ENCODE measurements around the gene CRYGN.

CRYGN gene

DNA sequence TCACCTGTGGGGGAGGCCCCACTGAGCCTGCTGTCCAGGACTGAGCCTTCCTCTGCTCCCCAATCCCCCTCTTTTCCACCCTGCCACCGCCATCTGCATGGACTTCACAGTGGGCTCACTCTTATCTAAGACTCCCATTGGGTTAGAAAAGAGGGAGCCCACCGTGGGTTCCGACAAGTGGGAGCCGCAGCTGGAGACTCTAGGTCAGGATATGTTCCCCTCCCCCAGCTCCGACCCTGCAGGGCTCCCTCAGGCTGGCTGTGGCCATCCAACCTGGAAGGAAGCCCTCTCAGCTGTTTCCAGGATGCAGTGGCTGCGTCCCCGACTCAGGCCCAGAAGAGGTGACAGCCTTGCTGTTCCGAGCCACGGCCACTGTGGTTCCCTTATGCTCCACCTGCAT is 34.9 kb downstream of the CRYGN start:
- DNase-seq = no peak

GRCh38 chr7:151404216-151405011 is 35.5 kb downstream of the CRYGN start:
- DNase-seq = no peak

- DNase-seq = no peak
Observed at GRCh38 chr7:151403764-151404163, 36.2 kb downstream of the CRYGN start.

DNA sequence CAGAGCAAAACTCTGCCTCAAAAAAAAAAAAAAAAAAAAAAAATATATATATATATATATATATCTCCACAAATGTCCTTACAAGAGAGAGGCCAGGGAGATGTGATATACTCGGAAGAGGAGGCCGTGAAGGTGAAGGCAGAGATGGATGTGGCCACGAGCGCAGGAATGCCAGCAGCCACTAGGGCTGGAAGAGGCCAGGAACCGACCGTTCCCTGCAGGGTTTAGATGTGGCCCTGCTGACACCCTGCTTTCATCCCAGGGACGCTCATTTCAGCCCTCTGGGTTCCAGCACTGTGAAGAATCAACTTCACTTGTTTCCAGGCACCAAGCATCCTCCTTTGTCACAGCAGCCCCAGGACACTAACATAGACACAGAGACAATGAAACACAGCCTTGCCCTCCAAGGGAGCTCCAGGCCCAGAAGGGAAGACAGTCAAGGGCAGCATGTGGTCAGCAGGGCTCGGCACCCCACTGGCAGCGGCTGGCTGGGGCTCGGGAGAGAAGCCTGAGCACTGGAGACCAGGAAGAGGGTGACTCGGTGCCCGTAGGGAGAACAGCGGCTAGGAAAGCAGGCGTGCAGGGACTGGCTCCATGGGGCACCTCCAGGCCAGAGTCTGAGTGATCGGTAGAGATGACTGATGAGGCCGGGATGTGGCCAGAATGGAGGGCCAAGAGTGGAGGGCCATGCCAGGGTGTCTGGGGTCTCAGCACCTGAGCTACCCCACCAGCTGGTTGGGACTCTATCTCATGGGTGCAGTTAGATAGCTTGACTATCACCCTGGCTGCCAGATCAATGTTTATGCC is 37.7 kb downstream of the CRYGN start:
- no peak for DNase-seq

- no peak for DNase-seq
Observed at GRCh38 chr7:151400626-151401315, 39.2 kb downstream of the CRYGN start.

- DNase-seq = no peak
Observed at GRCh38 chr7:151399906-151400305, 40.0 kb downstream of the CRYGN start.

GRCh38 chr7:151399305-151399601 is 40.7 kb downstream of the CRYGN start:
- no peak for DNase-seq

DNA sequence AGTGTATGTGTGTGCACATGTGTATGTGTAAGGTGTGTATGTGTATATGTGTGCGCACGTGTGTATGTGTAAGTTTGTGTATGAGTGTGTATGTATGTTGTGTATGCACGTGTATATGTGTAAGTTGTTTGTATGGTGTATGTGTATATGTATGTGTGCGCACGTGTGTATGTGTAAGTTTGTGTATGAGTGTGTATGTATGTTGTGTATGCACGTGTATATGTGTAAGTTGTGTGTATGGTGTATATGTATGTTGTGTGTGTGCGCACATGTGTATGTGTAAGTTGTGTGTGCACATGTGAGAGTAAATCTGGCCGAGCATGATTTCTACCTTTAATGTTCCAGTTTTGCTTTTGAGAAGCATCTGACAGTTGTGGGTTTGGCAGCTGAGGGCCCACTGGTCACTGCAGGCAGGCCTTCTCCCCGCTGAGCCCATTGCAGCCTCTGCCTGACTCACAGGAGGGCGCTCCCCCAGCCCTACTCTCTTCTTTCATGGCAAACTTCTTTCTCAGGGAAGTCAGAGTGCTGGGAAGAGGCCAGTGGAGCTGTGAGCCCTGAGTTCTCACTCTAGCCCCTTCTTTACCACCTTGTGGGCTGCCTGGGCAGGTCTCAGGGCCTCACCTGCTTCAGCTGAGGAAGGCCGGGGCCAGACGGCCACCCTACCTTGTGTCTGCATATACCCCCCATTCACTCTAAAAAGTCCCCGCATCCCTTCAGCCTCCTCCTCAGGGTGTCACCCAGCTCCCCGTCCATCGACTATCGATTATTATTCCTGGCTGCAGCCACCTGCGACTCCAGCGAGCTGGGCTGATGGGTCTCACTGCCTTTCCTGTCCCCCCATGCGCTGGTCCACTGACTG is 41.3 kb downstream of the CRYGN start:
- no peak for DNase-seq

GRCh38 chr7:151397026-151397425 is 42.9 kb downstream of the CRYGN start:
- no peak for DNase-seq

DNA sequence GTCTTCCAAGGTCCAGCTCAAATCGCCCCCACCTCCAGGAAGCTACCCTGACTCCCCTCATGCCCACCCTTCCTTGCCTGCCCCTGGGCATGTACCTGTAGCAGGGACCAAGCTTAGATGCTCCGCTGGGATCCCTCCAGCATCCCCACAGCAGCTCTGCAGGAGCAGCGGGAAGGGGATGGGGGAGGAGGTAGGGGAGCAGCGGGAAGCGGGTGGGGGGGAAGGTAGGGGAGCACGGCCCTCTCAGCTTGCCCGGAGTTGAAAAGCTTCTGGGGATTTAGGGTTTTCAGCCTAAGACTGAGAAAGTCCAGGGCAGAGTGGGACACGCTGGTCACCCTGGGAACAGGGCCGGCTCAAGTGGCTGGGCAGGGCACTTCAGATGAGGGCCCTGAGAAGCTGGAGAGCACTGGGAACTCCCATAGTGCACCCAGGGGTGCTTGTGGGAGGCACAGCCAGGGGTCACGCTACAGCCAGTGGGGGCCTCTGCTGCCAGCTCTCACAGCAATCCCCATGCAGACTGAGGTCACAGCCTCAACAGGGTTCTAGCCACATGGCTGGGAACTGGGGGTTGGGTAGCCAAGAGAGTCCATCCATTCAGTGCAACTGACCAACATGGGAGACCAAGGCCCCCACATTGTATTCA is 43.5 kb downstream of the CRYGN start:
- DNase-seq = no peak

DNA sequence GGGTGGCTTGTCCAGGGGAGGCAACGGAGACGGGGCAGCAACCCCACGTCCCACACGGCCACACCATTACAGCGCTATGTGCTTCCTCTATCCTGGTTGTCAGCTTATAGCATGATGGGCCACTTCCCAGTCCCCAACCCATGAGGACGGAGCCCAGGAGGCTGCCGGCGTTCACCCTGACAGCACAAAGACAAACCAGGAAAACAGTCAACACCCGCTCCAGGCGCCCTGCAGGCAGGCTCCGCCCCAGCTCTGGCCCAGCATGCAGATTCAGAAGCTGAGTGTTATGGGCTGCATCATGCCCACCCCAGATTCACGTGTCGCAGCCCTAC is 44.9 kb downstream of the CRYGN start:
- DNase-seq = no peak

GRCh38 chr7:151394076-151395035 is 45.6 kb downstream of the CRYGN start:
- DNase-seq = no peak

DNA sequence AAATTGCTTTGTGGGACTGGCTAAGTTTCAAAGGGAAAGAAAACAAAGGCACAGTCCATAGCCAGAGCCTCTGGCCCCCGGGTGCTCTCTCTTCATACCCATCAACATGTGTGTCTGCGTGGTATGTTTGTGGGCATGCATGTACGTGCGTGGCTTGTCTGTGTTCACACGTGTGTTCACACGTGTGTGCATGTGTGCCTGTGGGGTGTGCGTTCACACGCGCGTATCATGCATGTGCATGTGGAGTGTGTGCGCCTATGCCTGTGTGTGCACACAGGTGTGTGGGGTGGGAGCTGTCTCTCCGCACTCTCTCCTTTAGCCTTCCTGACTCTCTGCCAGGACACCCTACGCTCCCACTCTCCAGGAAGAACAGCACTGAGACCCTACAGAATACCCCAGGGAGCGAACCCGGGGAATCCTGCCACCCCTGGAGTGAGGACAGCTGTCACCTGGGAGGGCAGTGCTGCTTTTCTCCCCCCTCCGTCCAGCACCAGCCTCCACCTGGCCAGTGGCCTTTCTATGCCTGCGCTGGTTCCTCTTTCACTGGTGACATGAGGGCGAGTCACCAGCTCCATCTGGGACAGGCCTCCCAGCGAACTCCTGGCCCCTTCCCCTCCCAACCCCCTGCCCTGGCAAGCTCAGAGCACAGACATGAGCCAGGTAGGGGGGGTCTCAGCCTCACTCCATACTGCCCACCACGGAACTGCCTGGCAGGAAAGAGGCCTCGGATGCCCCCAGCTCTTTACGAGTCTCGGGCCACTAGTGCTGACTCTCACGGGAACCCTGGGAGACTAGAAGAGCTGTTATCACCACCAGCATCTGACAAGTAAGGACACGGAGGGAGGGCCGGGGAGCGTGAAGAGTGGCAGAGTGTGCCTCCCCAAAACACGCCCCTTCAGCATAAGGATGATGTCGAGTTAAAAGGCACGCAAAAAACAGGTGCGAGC is 46.6 kb downstream of the CRYGN start:
- DNase-seq = no peak

DNA sequence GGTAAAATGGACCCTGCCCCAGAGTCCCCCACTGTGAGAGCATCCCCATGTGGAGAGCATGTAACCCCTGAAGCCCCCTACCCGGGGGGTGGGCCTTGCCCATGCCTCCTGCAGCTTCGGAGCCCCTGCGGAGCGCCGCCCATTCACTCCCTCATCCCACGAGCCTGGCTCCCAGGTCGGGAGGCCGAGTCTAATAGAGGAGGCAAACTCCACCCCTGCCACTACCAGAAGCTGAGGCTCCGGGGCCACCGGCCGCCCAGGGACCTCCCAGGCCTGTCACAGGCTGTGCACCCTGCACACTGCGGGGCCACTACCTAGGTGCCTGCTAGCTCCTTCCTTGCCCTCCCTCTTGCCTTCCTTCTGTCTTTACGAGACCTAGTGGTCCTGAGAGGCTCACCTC is 47.5 kb downstream of the CRYGN start:
- DNase-seq = no peak

- DNase-seq = no peak
Observed at GRCh38 chr7:151392002-151392401, 47.9 kb downstream of the CRYGN start.

DNA sequence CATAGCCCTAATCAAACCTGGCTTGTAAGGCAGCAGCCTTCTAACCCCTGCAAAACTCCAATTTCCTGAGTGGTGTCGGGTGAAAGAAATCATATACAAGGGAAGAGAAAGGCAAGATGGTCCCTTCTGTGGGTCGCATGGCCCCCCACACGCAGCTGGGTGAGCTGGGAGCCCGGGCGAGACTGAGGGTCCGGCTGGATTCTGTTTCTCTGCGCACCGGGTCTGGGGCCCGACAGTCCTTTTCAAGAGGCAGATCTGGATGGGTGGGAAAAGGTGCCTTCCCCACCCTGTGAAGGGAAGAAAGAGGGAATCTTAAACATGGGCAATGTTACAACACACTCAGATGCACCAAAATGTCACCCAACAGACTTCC is 48.6 kb downstream of the CRYGN start:
- no peak for DNase-seq

- no peak for DNase-seq
Observed at GRCh38 chr7:151390598-151391357, 49.2 kb downstream of the CRYGN start.

- DNase-seq = no peak
Observed at GRCh38 chr7:151389768-151390597, 50.0 kb downstream of the CRYGN start.

Data from central memory CD4-positive, alpha-beta T cell (primary cell).